ENCODE measurements around the gene MYO3B. TPM values are rescaled to one million over a fixed set of nuclear protein-coding genes. Genes with fewer than 3 reads are reported as not detected.

The MYO3B gene
- total RNA-seq, 1 experiment from 2014 or later: 0.09 TPM

- Histone ChIP-seq H3K27me3 (replicated peaks; ENCODE audit: control insufficient read depth, insufficient read depth, low read length) (no peaks in the 10 kb centered on the region), H3K4me1 (peaks cover 4% of the 10 kb centered on the region; the same call in 1 of the 2 replicates), H3K9me3 (no peaks in the 10 kb centered on the region), H3K36me3 (ENCODE audit: control insufficient read depth, insufficient read depth, low read length) (no peaks in the 10 kb centered on the region), H3K4me3 (ENCODE audit: low read depth, low read length) (no peak overlapping the region)
- no TSS peak for BruUV-seq (replicated peaks)
- TF ChIP-seq, protein P1, sequence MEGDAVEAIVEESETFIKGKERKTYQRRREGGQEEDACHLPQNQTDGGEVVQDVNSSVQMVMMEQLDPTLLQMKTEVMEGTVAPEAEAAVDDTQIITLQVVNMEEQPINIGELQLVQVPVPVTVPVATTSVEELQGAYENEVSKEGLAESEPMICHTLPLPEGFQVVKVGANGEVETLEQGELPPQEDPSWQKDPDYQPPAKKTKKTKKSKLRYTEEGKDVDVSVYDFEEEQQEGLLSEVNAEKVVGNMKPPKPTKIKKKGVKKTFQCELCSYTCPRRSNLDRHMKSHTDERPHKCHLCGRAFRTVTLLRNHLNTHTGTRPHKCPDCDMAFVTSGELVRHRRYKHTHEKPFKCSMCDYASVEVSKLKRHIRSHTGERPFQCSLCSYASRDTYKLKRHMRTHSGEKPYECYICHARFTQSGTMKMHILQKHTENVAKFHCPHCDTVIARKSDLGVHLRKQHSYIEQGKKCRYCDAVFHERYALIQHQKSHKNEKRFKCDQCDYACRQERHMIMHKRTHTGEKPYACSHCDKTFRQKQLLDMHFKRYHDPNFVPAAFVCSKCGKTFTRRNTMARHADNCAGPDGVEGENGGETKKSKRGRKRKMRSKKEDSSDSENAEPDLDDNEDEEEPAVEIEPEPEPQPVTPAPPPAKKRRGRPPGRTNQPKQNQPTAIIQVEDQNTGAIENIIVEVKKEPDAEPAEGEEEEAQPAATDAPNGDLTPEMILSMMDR (IDR thresholded peaks at IDR 0.05; ENCODE audit: insufficient read depth in 1 of 2, low read depth in 1 of 2, low read length in 1 of 2, severe bottlenecking in 1 of 2, unreplicated experiment in 1 of 2): no peak
- H3K36me3 Mint-ChIP-seq (ENCODE audit: insufficient read depth, unreplicated experiment): no peaks in the 10 kb centered on the region
- peaks cover 3% of the 10 kb centered on the region for H3K27me3 Mint-ChIP-seq (ENCODE audit: insufficient read depth, unreplicated experiment)
- intact Hi-C loops (cut with micrococcal nuclease; ENCODE audit: unreplicated experiment): loop anchor here (5.0 to 10.0 kb wide), 2 partner anchors 144 to 169 kb away; partner anchors contain the start of gene SP5
- no peak overlapping the region for H3K4me3 Mint-ChIP-seq (ENCODE audit: unreplicated experiment)
- no peak overlapping the region for H3K27ac Mint-ChIP-seq (ENCODE audit: unreplicated experiment)
- POLR2A ChIA-PET: no interaction called here
- CTCF ChIA-PET: no interaction called here
- no peaks in the 10 kb centered on the region for H3K9me3 Mint-ChIP-seq (ENCODE audit: unreplicated experiment)
- no peak for DNase-seq
- no peaks in the 10 kb centered on the region for H3K4me1 Mint-ChIP-seq (ENCODE audit: low read depth, unreplicated experiment)
Measured at GRCh38 chr2:170573671-170574070, 395.7 kb downstream of the MYO3B start.

- no peaks in the 10 kb centered on the region for H3K9me3 Mint-ChIP-seq (ENCODE audit: unreplicated experiment)
- CTCF ChIA-PET: no interaction called here
- H3K9me3 ChIP-seq: no peaks in the 10 kb centered on the region
- H3K27ac Mint-ChIP-seq (ENCODE audit: unreplicated experiment): no peak overlapping the region
- H3K36me3 Mint-ChIP-seq (ENCODE audit: insufficient read depth, unreplicated experiment): no peaks in the 10 kb centered on the region
- H3K36me3 ChIP-seq (ENCODE audit: control insufficient read depth, insufficient read depth, low read length): no peaks in the 10 kb centered on the region
- H3K4me1 ChIP-seq: peaks cover 4% of the 10 kb centered on the region; the same call in 1 of the 2 replicates
- no peak overlapping the region for H3K4me3 Mint-ChIP-seq (ENCODE audit: unreplicated experiment)
- intact Hi-C loops (cut with micrococcal nuclease; ENCODE audit: unreplicated experiment): loop anchor here (10.0 kb wide), 1 partner anchor 171 kb away; no protein-coding TSS in a partner anchor
- DNase-seq: no peak
- POLR2A ChIA-PET: no interaction called here
- no peaks in the 10 kb centered on the region for H3K27me3 ChIP-seq (replicated peaks; ENCODE audit: control insufficient read depth, insufficient read depth, low read length)
- TF ChIP-seq, protein P1 (IDR thresholded peaks at IDR 0.05; ENCODE audit: insufficient read depth in 1 of 2, low read depth in 1 of 2, low read length in 1 of 2, severe bottlenecking in 1 of 2, unreplicated experiment in 1 of 2): no peak
- BruUV-seq (replicated peaks): no TSS peak
- peaks cover 3% of the 10 kb centered on the region for H3K27me3 Mint-ChIP-seq (ENCODE audit: insufficient read depth, unreplicated experiment)
- no peak overlapping the region for H3K4me3 ChIP-seq (ENCODE audit: low read depth, low read length)
- H3K4me1 Mint-ChIP-seq (ENCODE audit: low read depth, unreplicated experiment): no peaks in the 10 kb centered on the region
Measured at GRCh38 chr2:170576296-170576695, 398.3 kb downstream of the MYO3B start.

DNA sequence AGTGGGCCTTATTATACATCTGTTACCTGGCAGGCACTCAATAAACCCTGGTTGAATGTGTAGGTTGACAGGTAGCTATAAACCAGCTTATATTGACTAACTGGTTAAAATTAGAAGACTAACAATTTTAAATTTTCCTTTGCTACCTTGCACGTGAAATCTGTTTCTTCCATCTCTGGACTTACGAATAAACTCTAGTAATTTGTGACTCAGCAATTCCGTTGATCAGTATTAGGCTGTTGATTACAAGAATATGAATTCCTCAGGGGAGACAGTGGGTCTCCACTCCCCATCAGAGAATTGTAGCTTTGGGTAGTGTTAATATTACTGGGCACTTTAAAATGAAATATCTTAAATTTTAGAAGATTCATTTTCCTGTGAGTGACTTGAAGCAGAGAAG is 399.4 kb downstream of the MYO3B start:
- H3K4me3 ChIP-seq (ENCODE audit: low read depth, low read length): no peak overlapping the region
- no peak for DNase-seq
- TF ChIP-seq, protein P1 (IDR thresholded peaks at IDR 0.05; ENCODE audit: insufficient read depth in 1 of 2, low read depth in 1 of 2, low read length in 1 of 2, severe bottlenecking in 1 of 2, unreplicated experiment in 1 of 2): no peak
- H3K27me3 ChIP-seq (replicated peaks; ENCODE audit: control insufficient read depth, insufficient read depth, low read length): no peaks in the 10 kb centered on the region
- intact Hi-C loops (cut with micrococcal nuclease; ENCODE audit: unreplicated experiment): loop anchor here (10.0 kb wide), 1 partner anchor 173 kb away; no protein-coding TSS in a partner anchor
- Mint-ChIP-seq H3K4me1 (ENCODE audit: low read depth, unreplicated experiment) (no peaks in the 10 kb centered on the region), H3K9me3 (ENCODE audit: unreplicated experiment) (no peaks in the 10 kb centered on the region), H3K4me3 (ENCODE audit: unreplicated experiment) (no peak overlapping the region), H3K27ac (ENCODE audit: unreplicated experiment) (no peak overlapping the region), H3K36me3 (ENCODE audit: insufficient read depth, unreplicated experiment) (no peaks in the 10 kb centered on the region), H3K27me3 (ENCODE audit: insufficient read depth, unreplicated experiment) (no peaks in the 10 kb centered on the region)
- peaks cover 4% of the 10 kb centered on the region; the same call in 1 of the 2 replicates for H3K4me1 ChIP-seq
- ChIA-PET CTCF (no interaction called here), POLR2A (no interaction called here)
- no TSS peak for BruUV-seq (replicated peaks)
- no peaks in the 10 kb centered on the region for H3K36me3 ChIP-seq (ENCODE audit: control insufficient read depth, insufficient read depth, low read length)
- no peaks in the 10 kb centered on the region for H3K9me3 ChIP-seq

Data from Caco-2 (cell line).